ENCODE data around the gene LPP. TPM values are rescaled to one million over a fixed set of nuclear protein-coding genes. Genes with fewer than 3 reads are reported as not detected.

LPP gene
- total RNA-seq, 1 experiment from 2014 or later, result 22.1 TPM

DNA sequence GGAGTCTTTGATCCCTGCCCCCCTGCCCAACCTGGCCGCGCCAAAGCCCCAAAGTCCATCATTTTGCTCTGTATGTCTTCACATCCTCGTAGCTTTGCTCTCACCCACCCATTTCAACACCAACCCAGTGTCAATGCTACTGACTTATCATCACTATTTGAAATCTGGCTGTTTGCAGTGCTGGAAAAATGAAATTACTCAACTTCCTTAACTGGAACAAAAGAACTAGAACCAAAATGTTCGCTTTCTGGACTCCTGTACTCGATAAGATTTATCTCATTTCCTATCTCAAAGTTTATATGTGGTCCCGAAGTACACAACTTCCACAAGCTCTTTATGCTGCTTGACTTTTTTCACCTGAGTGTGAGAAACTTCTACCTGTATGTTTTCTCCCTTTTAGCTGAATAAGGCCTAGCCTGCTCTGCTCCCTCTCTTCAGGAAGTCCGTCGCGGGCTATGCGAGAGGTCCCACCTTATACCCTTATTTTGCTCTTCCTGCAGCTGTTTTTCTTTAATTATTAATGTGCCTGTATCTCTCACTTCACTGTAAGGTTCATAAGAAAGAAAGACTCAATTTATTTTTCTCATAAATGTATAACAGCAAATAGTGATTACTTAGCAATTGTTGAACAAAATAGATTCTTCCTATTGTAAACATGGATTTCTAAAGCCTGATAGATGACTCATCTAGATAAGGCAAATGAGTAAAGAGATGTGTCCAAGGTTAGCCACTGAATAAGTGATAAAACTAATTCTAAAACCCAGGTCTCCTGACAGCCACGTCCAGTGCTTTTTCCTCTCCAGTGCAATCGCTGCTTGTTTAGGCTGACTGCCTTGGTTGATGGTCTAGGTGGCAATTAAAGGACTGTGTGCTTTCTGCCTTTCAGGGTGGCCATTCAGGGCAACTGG lies 553.7 kb downstream of the LPP start:
- no peak for DNase-seq (ENCODE audit: extremely low read depth, low read depth)

DNA sequence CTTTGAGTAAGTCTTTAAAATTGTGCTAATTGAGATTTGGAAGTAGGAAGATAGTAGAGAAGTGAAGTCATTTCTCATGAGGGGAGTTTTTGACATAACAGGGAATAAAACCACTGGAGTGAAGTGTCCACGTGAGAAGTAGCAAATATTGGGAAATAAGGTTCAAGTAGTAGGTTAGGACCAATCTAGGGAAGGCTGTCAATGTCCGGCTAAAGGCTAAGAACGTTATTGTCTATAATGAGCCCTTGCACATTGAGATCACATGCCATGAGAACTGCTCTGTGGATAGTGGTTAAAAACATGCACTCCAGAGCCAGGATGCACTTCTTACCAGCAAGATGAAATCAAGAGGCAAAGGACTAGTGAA lies 557.9 kb downstream of the LPP start:
- DNase-seq (ENCODE audit: extremely low read depth, low read depth), result no peak

GRCh38 chr3:188712248-188712924 lies 558.4 kb downstream of the LPP start:
- DNase-seq (ENCODE audit: extremely low read depth, low read depth), result no peak

- no peak for DNase-seq (ENCODE audit: extremely low read depth, low read depth)
Measured at GRCh38 chr3:188712991-188713390, 559.0 kb downstream of the LPP start.

DNA sequence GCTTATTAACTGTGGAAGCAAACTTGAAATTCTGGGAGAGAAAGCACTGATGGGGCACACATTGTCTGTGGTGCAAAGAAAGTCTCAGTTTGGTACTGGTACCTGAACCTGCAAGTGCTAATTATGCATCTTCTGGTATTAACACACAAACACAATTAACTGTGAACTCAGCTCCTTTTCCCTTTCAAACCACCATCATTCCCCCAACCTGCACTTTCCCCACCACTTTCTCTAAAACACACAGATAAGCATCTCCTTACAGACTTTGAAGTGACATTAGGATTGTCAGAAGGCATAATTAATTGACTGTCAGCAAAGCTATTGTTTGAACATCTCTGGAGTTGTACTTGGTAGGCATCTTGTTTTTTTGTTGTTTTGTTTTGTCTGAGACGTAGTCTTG lies 565.6 kb downstream of the LPP start:
- DNase-seq (ENCODE audit: extremely low read depth, low read depth), result no peak

GRCh38 chr3:188720215-188720614 lies 566.3 kb downstream of the LPP start:
- no peak for DNase-seq (ENCODE audit: extremely low read depth, low read depth)

DNA sequence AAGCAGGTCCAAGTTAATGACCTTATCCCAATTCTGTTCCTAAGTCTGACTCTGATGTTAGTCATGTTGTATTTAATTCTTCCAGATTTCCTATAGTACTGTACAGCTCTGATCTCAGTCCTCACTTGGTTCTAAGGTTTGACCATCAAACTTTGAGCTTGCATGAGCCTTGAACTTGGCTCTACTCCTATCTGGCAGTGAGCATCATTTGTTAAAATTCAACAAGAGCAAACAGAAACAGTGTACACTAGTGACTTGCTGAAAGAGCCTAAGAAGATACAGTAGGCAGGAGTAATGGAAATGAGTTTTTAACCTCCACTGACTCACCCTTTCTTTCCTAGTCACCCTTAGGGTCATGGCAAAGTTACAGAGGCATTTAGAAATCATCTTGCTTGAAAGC lies 566.7 kb downstream of the LPP start:
- DNase-seq (ENCODE audit: extremely low read depth, low read depth), result no peak

DNA sequence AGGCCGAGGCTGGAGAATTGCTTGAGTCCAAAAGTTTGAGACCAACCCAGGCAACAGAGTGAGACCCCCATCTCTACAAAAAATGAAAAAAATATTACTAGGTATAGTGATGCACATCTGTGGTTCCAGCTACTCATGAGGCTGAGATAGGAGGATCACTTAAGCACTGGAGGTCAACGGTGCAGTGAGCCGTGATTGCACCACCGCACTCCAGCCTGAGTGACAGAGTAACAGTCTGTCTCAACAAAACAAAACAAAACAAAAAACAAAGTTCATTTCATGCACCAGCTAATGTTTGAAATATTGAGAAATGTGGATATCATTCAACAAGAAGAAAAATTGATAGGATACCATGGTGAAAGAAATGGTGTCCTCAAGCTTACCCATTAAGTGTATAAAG lies 567.4 kb downstream of the LPP start:
- no peak for DNase-seq (ENCODE audit: extremely low read depth, low read depth)

GRCh38 chr3:188721990-188722389 lies 568.0 kb downstream of the LPP start:
- no peak for DNase-seq (ENCODE audit: extremely low read depth, low read depth)

GRCh38 chr3:188722963-188723362 lies 569.0 kb downstream of the LPP start:
- DNase-seq (ENCODE audit: extremely low read depth, low read depth), result no peak

DNA sequence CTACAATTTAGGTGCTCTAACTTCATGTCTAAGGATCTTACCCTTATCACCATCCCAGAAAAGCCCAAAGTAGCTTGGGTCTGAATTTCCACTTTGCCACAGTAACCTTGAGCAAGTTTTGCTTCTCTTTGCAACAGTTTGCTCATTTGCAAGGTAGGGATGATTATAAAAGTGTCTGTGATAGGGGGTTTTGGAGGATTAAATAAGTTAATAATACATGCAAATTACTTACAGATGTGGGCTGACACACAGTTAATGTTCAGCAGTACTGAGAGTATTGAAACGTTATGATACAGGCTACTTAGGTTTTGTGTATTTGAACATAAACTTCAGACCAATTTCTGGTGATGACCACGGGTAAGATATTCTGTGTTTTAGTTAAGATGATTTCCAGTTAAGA lies 573.1 kb downstream of the LPP start:
- no peak for DNase-seq (ENCODE audit: extremely low read depth, low read depth)

- no peak for DNase-seq (ENCODE audit: extremely low read depth, low read depth)
Measured at GRCh38 chr3:188728371-188728896, 574.5 kb downstream of the LPP start.

DNA sequence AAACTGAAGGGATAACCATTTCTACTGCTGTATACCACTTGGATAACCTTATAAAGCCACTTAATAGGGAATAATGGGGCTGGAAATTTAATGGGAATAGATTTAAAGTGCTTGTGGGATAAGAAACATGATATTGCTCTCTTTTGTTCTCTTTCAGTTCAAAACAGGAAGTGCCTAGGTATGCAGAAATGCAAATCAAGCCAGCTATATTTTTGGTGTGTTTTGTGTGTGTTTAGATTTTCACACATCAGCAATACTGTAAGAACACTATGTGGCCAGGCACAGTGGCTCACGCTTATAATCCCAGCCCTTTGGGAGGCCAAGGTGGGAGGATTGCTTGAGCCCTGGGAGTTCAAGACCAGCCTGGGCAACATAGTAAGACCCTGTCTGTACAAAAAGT lies 575.5 kb downstream of the LPP start:
- DNase-seq (ENCODE audit: extremely low read depth, low read depth), result no peak

DNA sequence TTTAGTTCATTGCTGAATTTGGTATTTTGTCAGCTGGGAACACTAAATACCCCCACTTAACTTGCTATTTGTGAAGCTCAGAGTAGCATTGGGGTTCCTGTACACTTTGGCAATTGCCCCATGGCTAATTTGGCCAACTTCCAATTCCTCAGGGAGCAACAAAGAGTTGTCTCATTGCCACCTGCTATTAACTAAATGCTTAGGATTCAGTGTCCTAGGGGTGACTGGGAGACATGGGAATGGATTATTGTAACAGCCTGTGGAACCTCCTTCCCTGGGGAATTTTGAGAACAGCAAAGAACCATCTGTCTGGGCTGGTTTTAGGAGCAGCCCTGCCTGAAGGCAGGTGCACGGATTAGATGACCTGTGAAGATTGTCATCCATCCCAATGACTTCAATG lies 580.4 kb downstream of the LPP start:
- DNase-seq (ENCODE audit: extremely low read depth, low read depth), result no peak

DNA sequence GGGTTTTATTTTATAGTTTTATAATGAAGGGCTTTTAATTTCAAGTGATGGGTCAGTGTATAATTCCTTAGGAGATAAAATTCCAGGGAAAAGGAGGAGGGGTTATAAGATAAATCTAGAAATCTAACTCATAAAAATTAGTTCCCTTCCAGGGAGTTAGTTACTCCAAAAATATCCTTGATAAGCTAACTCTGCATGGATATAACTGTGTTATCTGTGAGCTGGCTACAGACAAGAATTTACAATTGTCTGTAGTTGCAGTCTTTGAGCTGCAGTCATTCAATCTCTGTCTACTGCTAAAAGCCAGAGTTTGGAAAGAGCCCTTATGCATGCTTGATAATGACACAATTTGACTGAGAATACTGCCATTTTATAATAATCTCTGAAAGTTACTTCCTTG lies 585.6 kb downstream of the LPP start:
- DNase-seq (ENCODE audit: extremely low read depth, low read depth), result no peak

DNA sequence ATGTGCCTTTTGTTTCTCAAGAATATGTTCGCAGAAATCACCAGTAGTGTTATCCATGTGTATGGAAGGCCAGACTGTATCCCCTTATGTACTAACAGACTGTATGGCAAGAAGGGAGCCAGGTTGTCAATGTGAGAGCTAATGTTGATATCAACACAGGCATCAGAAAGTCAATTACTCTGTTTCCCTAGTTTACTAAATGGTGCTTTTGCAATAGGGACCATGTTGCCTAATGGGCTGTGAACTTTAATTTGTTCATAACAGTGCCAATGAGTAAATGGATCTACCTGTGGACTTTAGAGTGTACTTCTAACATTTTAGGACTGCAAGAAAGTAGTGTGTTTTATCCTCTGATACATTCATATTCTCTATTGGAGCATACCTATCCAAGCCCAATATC lies 586.1 kb downstream of the LPP start:
- DNase-seq (ENCODE audit: extremely low read depth, low read depth), result no peak

GRCh38 chr3:188742755-188743550 lies 589.0 kb downstream of the LPP start:
- DNase-seq (ENCODE audit: extremely low read depth, low read depth), result no peak

DNA sequence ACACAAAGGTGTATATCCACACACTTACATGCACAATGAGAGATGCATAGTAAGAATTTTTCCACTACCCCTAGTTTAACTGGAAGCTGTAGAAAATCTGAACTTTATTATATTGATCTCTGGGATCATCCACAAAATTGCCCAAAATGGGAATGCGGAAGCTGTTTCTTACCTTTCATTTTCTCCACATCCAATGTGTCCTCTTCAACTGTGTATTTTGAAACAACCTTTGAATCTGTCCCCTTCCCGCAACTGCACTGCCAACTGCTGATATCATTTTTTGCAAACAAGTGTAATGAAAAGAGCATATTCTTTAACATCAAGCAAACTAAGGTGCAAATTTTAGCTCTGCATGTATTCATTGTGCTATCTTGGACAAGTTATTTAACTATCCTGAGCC lies 590.2 kb downstream of the LPP start:
- no peak for DNase-seq (ENCODE audit: extremely low read depth, low read depth)

- no peak for DNase-seq (ENCODE audit: extremely low read depth, low read depth)
Measured at GRCh38 chr3:188745031-188745430, 591.1 kb downstream of the LPP start.

GRCh38 chr3:188746291-188746783 lies 592.4 kb downstream of the LPP start:
- DNase-seq (ENCODE audit: extremely low read depth, low read depth), result no peak

DNA sequence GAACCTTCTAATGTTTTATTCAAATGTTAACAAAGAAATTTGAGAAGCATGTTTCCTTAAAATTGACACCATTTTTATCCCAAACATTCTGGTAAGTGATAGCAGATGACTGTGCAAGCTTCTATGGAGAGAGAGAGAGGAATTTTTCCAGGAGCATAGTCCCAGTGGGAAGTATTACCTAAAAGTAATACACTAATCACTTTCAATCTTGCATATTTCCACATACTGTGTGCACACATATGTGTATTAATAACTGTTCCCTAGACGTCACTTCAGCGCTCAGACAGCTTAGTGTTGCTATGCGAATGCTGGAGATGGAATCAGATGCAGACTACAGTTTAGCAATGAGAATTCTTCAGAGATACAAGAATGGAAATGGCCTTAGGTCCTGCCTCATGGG lies 593.5 kb downstream of the LPP start:
- DNase-seq (ENCODE audit: extremely low read depth, low read depth), result no peak
